ENCODE measurements around the gene NRDE2.

NRDE2 gene

GRCh38 chr14:90330203-90331196, 1.2 kb downstream of the NRDE2 start:
- H3F3A ChIP-seq (ENCODE audit: insufficient read depth): peaks cover 8% of the 10 kb centered on the region
- peak overlapping the region; percentile 83 for H2AFZ ChIP-seq (ENCODE audit: low read depth, low read length, severe bottlenecking)
- no peak overlapping the region for H3K27ac ChIP-seq (ENCODE audit: low read depth, low read length)
- H3K4me2 ChIP-seq (ENCODE audit: low read depth, low read length, poor library complexity, severe bottlenecking): peak overlapping the region; percentile 75
- no peaks in the 10 kb centered on the region for H4K20me1 ChIP-seq (ENCODE audit: low read depth, low read length)
- peak overlapping the region; percentile 61 for H3K9ac ChIP-seq (ENCODE audit: low read length)
- no peaks in the 10 kb centered on the region for H3K36me3 ChIP-seq (ENCODE audit: low read length)
- no peaks in the 10 kb centered on the region for H3K9me3 ChIP-seq (ENCODE audit: insufficient read depth, low read length)
- H3K79me2 ChIP-seq (ENCODE audit: insufficient read depth, low read length): peaks cover 53% of the 10 kb centered on the region
- peak overlapping the region; percentile 69 for H3K4me3 ChIP-seq (ENCODE audit: insufficient read depth, low read length, poor library complexity, severe bottlenecking)
- TF ChIP-seq EZH2phosphoT487 (conservative IDR thresholded peaks at IDR 0.05; ENCODE audit: low read length) (no peak), CTCF (IDR thresholded peaks at IDR 0.05; ENCODE audit: insufficient read depth, low read length, poor library complexity, severe bottlenecking) (no peak)
- no peaks in the 10 kb centered on the region for H3K9me2 ChIP-seq (replicated peaks; ENCODE audit: insufficient read depth, low read length)
- no peaks in the 10 kb centered on the region for H3K27me3 ChIP-seq (ENCODE audit: low read length)

- TF ChIP-seq CTCF (IDR thresholded peaks at IDR 0.05; ENCODE audit: insufficient read depth, low read length, poor library complexity, severe bottlenecking) (no peak), EZH2phosphoT487 (conservative IDR thresholded peaks at IDR 0.05; ENCODE audit: low read length) (no peak)
- no peak overlapping the region for H3K4me2 ChIP-seq (ENCODE audit: low read depth, low read length, poor library complexity, severe bottlenecking)
- H3K4me3 ChIP-seq (ENCODE audit: insufficient read depth, low read length, poor library complexity, severe bottlenecking): no peak overlapping the region
- H2AFZ ChIP-seq (ENCODE audit: low read depth, low read length, severe bottlenecking): no peak overlapping the region
- no peak overlapping the region for H3K9ac ChIP-seq (ENCODE audit: low read length)
- no peaks in the 10 kb centered on the region for H3K36me3 ChIP-seq (ENCODE audit: low read length)
- no peaks in the 10 kb centered on the region for H3K9me3 ChIP-seq (ENCODE audit: insufficient read depth, low read length)
- H3K79me2 ChIP-seq (ENCODE audit: insufficient read depth, low read length): peaks cover 63% of the 10 kb centered on the region
- peaks cover 10% of the 10 kb centered on the region; the same call in 1 of the 2 replicates for H4K20me1 ChIP-seq (ENCODE audit: low read depth, low read length)
- H3K27ac ChIP-seq (ENCODE audit: low read depth, low read length): no peak overlapping the region
- H3K9me2 ChIP-seq (replicated peaks; ENCODE audit: insufficient read depth, low read length): no peaks in the 10 kb centered on the region
- no peaks in the 10 kb centered on the region for H3F3A ChIP-seq (ENCODE audit: insufficient read depth)
- H3K27me3 ChIP-seq (ENCODE audit: low read length): no peaks in the 10 kb centered on the region
Measured at GRCh38 chr14:90321891-90322290, 9.8 kb downstream of the NRDE2 start.

GRCh38 chr14:90319634-90320541, 11.9 kb downstream of the NRDE2 start:
- Histone ChIP-seq H3F3A (ENCODE audit: insufficient read depth) (no peaks in the 10 kb centered on the region), H3K9ac (ENCODE audit: low read length) (no peak overlapping the region), H2AFZ (ENCODE audit: low read depth, low read length, severe bottlenecking) (no peak overlapping the region), H3K79me2 (ENCODE audit: insufficient read depth, low read length) (peaks cover 43% of the 10 kb centered on the region), H3K27ac (ENCODE audit: low read depth, low read length) (no peak overlapping the region), H4K20me1 (ENCODE audit: low read depth, low read length) (peaks cover 10% of the 10 kb centered on the region; the same call in 1 of the 2 replicates), H3K4me3 (ENCODE audit: insufficient read depth, low read length, poor library complexity, severe bottlenecking) (no peak overlapping the region), H3K36me3 (ENCODE audit: low read length) (0 out of 2 replicates have a peak, but pooled peaks cover 3% of the 10 kb centered on the region), H3K9me3 (ENCODE audit: insufficient read depth, low read length) (no peaks in the 10 kb centered on the region), H3K9me2 (replicated peaks; ENCODE audit: insufficient read depth, low read length) (no peaks in the 10 kb centered on the region), H3K4me2 (ENCODE audit: low read depth, low read length, poor library complexity, severe bottlenecking) (no peak overlapping the region), H3K27me3 (ENCODE audit: low read length) (no peaks in the 10 kb centered on the region)
- TF ChIP-seq EZH2phosphoT487 (conservative IDR thresholded peaks at IDR 0.05; ENCODE audit: low read length): no peak
- TF ChIP-seq CTCF (IDR thresholded peaks at IDR 0.05; ENCODE audit: insufficient read depth, low read length, poor library complexity, severe bottlenecking): no peak
